GM23248 (cell line): ENCODE data around the gene FLCN. TPM values are rescaled to one million over a fixed set of nuclear protein-coding genes. Genes with fewer than 3 reads are reported as not detected.

ENCODE experiments used
- DNase-seq: peaks from one replicate; pipeline ENCODE4 v3.0.0-alpha.2; 2015
- H2AFZ ChIP-seq: fragments of 200-600 bp; sonication (generic); 2 replicates; pipeline ENCODE4 v1.6.1; 2016; ENCODE audit warnings: antibody characterized with exemption
- H3F3A ChIP-seq: fragments of 200-600 bp; sonication (generic); 2 replicates; pipeline ENCODE4 v1.6.1; 2016; ENCODE audit warnings: mild to moderate bottlenecking, antibody characterized with exemption, mixed run types; ENCODE audit not compliant: insufficient read depth
- H3K27ac ChIP-seq: fragments of 200-600 bp; sonication (generic); 2 replicates; pipeline ENCODE4 v1.5.1; 2016; ENCODE audit warnings: mild to moderate bottlenecking
- H3K27me3 ChIP-seq: fragments of 200-600 bp; sonication (generic); replicated peaks from 2 replicates; pipeline ENCODE4 v1.6.1; 2016; ENCODE audit warnings: mild to moderate bottlenecking; ENCODE audit not compliant: insufficient read depth
- H3K36me3 ChIP-seq: fragments of 200-600 bp; sonication (generic); 2 replicates; pipeline ENCODE4 v1.6.1; 2016; ENCODE audit warnings: low read depth, mild to moderate bottlenecking
- H3K4me1 ChIP-seq: fragments of 200-600 bp; sonication (generic); 2 replicates; pipeline ENCODE4 v1.6.1; 2016; ENCODE audit warnings: mild to moderate bottlenecking; ENCODE audit not compliant: insufficient read depth
- H3K4me2 ChIP-seq: fragments of 200-600 bp; sonication (generic); one replicate; pipeline ENCODE4 v1.6.1; 2016; ENCODE audit warnings: mild to moderate bottlenecking; ENCODE audit not compliant: unreplicated experiment
- H3K4me3 ChIP-seq: fragments of 200-600 bp; sonication (generic); 2 replicates; pipeline ENCODE4 v1.5.1; 2016; ENCODE audit warnings: mild to moderate bottlenecking
- H3K79me2 ChIP-seq: fragments of 200-600 bp; sonication (generic); 2 replicates; pipeline ENCODE4 v1.6.1; 2016; ENCODE audit warnings: mild to moderate bottlenecking; ENCODE audit not compliant: insufficient read depth
- H3K9ac ChIP-seq: fragments of 200-600 bp; sonication (generic); 2 replicates; pipeline ENCODE4 v1.6.1; 2016; ENCODE audit warnings: mild to moderate bottlenecking
- H3K9me2 ChIP-seq: fragments of 200-600 bp; sonication (generic); 2 replicates; pipeline ENCODE4 v1.6.1; 2016; ENCODE audit warnings: mixed run types, mild to moderate bottlenecking, moderate library complexity; ENCODE audit not compliant: insufficient read depth
- H3K9me3 ChIP-seq: fragments of 200-600 bp; sonication (generic); one replicate; pipeline ENCODE4 v1.6.1; 2017; ENCODE audit warnings: low read depth
- H4K20me1 ChIP-seq: fragments of 200-600 bp; sonication (generic); 2 replicates; pipeline ENCODE4 v1.6.0; 2016; ENCODE audit not compliant: insufficient read depth
- EZH2 ChIP-seq: fragments of 200-600 bp; sonication (generic); IDR thresholded peaks from 2 replicates; pipeline ENCODE4 v1.6.1; 2018; ENCODE audit warnings: antibody characterized with exemption, mild to moderate bottlenecking; ENCODE audit not compliant: insufficient read depth, poor library complexity, severe bottlenecking
- EZH2phosphoT487 ChIP-seq: fragments of 200-600 bp; sonication (generic); IDR thresholded peaks from 2 replicates; pipeline ENCODE4 v1.6.1; 2018; ENCODE audit warnings: antibody characterized with exemption, moderate library complexity, mild to moderate bottlenecking, low read depth; ENCODE audit not compliant: insufficient read depth
- WGBS, 2 experiments: methylation state at CpG; one replicate each; pipeline ENCODE4 v1.1.6; 2015 to 2017; ENCODE audit warnings: low lambda C conversion rate in 2 of 2, low coverage in 1 of 2; ENCODE audit errors: missing lambda C conversion rate in 2 of 2; 5-methylcytosine and 5-hydroxymethylcytosine counted together
- in situ Hi-C: fragments of 300-500 bp; cut with MboI; formaldehyde crosslinking; loops from 2 replicates; pipeline ENCODE4 v1.15.0; 2020
- polyA plus RNA-seq: library from polyadenylated mRNA; unstranded; fragments of >200 nt; fragmentation: Nextera tagmentation; extraction: Ambion mirVana; gene quantifications from 2 replicates; pipeline ENCODE4 v1.2.1, GENCODE V29; 2016
- total RNA-seq: library from RNA; depleted of rRNA; stranded (reverse); fragments of >200 nt; shearing (Covaris generic); gene quantifications from 2 replicates; pipeline ENCODE4 v1.2.3, GENCODE V29; 2014

FLCN gene
- total and polyA plus RNA-seq, 2 experiments from 2014 or later, result 10.0 to 21.5 TPM

DNA sequence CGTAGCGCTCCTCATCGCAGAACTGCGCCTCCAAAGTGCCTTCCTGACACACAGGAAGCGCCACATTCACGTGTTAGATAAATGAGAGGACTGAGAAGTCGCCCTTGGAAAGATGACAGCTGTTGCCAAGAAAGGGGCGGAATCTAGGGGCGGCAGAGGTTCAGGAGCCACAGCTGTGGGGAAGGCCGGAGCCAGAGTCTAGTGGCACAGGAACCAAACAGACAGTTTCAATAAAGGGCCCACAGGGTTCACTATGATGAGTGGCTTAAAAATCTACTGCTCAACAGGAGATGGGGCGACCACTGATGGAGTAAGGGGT is 4.7 kb downstream of the FLCN start:
- Histone ChIP-seq H3K79me2 (peaks cover 48% of the 10 kb centered on the region), H3K36me3 (peaks cover 19% of the 10 kb centered on the region; the same call in 1 of the 2 replicates), H3K4me3 (no peak overlapping the region), H3K4me1 (peaks cover 13% of the 10 kb centered on the region), H3K9me2 (no peaks in the 10 kb centered on the region), H3K27me3 (no peaks in the 10 kb centered on the region), H2AFZ (no peak overlapping the region), H4K20me1 (no peaks in the 10 kb centered on the region), H3K4me2 (no peak overlapping the region), H3K9me3 (no peaks in the 10 kb centered on the region), H3K27ac (no peak overlapping the region), H3F3A (peaks cover 11% of the 10 kb centered on the region), H3K9ac (no peak overlapping the region)
- no peak for TF ChIP-seq EZH2
- TF ChIP-seq EZH2phosphoT487, result no peak
- 86 to 90% methylated on average over 11 of the region's 11 CpGs for WGBS, 2 experiments
- DNase-seq, result no peak
- in situ Hi-C loops, result no loop called here

DNA sequence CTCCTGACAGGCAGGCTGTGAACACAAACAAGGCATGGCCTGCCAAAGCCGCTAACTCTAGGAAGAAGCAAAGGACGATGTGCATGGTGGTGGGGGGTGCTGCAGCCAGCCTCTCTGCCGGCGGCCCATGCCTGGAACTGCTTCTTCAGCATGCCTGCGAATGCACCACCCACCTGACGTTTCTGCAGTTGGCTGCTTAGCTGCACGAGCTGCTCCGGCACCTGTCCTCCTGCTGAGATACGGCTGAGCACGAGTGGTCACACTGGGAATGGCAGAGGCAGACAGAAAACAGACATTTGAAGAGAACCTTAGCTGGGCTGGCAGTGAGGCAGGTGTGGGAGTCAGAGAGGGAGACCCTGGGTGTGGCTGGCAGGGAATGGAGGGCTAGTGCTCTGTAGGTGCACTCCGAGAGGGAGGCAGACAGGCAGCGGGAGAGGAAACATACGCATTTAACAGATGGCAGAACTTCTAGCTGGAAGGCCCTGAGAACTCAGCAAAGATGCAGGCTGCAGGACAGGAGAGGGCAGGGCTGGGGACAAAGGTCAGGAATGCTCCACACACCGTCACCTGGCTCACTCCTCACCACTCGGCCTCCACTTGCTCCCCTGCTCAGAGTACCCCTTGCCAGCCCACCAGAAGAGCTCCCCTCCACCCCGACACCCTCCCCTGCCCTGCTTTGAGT is 5.2 kb downstream of the FLCN start:
- Histone ChIP-seq H3K4me2 (no peak overlapping the region), H3K27ac (no peak overlapping the region), H3F3A (peaks cover 11% of the 10 kb centered on the region), H3K27me3 (no peaks in the 10 kb centered on the region), H3K79me2 (peaks cover 46% of the 10 kb centered on the region), H3K36me3 (peaks cover 19% of the 10 kb centered on the region; the same call in 1 of the 2 replicates), H3K4me1 (peaks cover 13% of the 10 kb centered on the region), H3K4me3 (no peak overlapping the region), H3K9me2 (no peaks in the 10 kb centered on the region), H3K9ac (no peak overlapping the region), H3K9me3 (no peaks in the 10 kb centered on the region), H2AFZ (no peak overlapping the region), H4K20me1 (no peaks in the 10 kb centered on the region)
- TF ChIP-seq EZH2, result no peak
- no peak for TF ChIP-seq EZH2phosphoT487
- in situ Hi-C loops, result no loop called here
- DNase-seq, result no peak
- 82 to 91% methylated on average over 14 to 15 of the region's 16 CpGs for WGBS, 2 experiments

- DNase-seq, result no peak
Measured at GRCh38 chr17:17229416-17230384, 7.3 kb downstream of the FLCN start.

DNA sequence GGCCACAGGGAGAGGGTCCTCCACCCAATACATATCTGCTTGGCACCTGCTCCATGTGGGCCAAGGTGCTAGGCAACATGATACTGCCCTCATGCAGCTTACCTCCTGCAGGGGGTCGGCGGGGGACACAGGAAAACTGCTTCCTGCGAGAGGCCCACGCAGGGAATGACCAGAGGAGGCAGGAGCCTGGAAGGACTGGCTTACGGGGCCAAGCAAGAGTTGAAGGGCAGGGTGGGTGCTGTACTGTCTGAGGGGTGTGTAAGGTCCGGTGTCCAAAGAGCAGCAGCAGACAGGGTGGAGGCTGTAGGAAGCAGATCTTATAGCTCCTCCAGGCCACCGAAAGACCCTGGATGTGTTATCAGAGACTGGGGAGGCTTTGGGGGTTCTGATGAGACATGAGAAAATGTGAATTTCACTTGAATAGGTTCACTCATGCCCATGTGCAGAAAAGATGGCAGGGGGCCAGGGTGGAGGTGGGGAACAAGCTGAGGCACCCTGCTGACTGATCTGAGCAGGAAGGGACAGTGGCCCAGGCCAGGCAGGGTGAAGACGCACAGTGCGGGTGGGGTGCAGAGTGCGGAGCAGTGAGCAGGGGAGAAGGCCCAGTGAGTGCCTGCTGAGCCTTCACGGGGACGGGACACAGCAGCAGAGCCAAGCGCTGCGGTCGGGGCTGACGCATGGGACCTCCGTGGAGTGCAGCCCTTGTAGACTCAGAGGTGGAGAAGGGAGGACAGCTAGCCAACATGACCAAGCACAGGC is 8.3 kb downstream of the FLCN start:
- no peaks in the 10 kb centered on the region for H3K4me1 ChIP-seq
- 90 to 92% methylated on average over 17 of the region's 17 CpGs for WGBS, 2 experiments
- peaks cover 35% of the 10 kb centered on the region; the same call in 1 of the 2 replicates for H3K36me3 ChIP-seq
- in situ Hi-C loops, result no loop called here
- H3K4me3 ChIP-seq, result no peak overlapping the region
- peaks cover 16% of the 10 kb centered on the region for H3K79me2 ChIP-seq
- no peak overlapping the region for H2AFZ ChIP-seq
- DNase-seq, result no peak
- no peak overlapping the region for H3K9ac ChIP-seq
- H3K9me2 ChIP-seq, result no peaks in the 10 kb centered on the region
- H3K27ac ChIP-seq, result no peak overlapping the region
- no peaks in the 10 kb centered on the region for H3F3A ChIP-seq
- H4K20me1 ChIP-seq, result no peaks in the 10 kb centered on the region
- H3K9me3 ChIP-seq, result no peaks in the 10 kb centered on the region
- H3K27me3 ChIP-seq, result no peaks in the 10 kb centered on the region
- no peak overlapping the region for H3K4me2 ChIP-seq
- TF ChIP-seq EZH2phosphoT487, result no peak
- TF ChIP-seq EZH2, result no peak

More at GRCh38 chr17:17229416-17230384, 7.3 kb downstream of the FLCN start:
- Histone ChIP-seq H2AFZ (no peak overlapping the region), H3K4me1 (no peaks in the 10 kb centered on the region), H4K20me1 (no peaks in the 10 kb centered on the region), H3K4me2 (no peak overlapping the region), H3K27ac (no peak overlapping the region), H3K4me3 (no peak overlapping the region), H3K9me2 (no peaks in the 10 kb centered on the region), H3K9me3 (no peaks in the 10 kb centered on the region), H3K79me2 (peaks cover 26% of the 10 kb centered on the region), H3K36me3 (peaks cover 34% of the 10 kb centered on the region; the same call in 1 of the 2 replicates), H3F3A (no peaks in the 10 kb centered on the region), H3K9ac (no peak overlapping the region), H3K27me3 (no peaks in the 10 kb centered on the region)
- in situ Hi-C loops, result no loop called here
- no peak for TF ChIP-seq EZH2phosphoT487
- no peak for TF ChIP-seq EZH2
- 91 to 92% methylated on average over 26 of the region's 26 CpGs for WGBS, 2 experiments
